SK-N-SH (cell line): ENCODE results near the gene GALC.

Experiments used
- MAX ChIP-seq: IDR thresholded peaks from 2 replicates; pipeline ENCODE4 v1.4.0; 2012; ENCODE audit warnings: low read depth
- TEAD4 ChIP-seq: IDR thresholded peaks from 2 replicates; pipeline ENCODE4 v1.4.0; 2012; ENCODE audit warnings: mild to moderate bottlenecking, borderline replicate concordance; ENCODE audit not compliant: insufficient read depth

DNA sequence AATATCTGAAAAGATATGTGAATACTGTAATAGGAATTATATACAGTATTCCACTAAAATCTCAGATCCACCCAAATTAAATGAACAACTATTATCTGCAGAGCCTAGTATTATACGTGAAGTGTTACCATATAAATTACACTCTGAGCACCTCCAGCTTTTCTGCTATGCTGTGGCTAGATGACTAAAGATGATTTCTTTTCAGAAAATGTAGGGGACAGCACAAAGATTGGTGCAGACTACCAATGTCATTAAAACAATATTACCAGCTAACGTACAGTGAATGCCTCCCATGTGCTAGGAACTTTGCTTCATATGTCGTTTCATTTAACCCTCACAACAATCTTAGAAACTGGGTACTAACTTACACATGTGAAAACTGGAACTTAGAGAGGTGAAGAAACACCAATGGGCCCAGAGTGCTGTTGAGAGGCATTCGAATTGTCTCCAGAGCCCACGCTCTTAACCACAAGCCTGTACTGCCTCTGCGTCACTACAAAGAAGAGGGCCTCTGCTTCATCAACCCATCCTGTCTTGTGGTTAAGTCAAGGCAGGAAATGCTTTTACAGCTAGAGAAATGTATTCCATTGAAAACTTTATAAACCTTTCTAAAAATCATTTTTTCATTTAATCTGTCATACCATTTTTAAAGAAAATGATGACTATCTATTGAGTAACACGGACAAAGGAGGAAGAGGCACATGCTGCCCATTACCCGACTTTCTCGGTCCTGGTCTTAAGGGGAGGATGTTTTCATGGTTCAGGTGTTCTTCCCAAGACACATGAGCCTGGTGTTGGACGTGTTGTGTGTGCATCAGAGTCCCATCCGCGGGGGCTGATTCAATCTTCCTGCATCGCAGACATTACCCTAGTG lies 13.2 kb upstream of the GALC start:
- TF ChIP-seq MAX (no peak), TEAD4 (no peak)
